HepG2 (cell line): ENCODE measurements around the gene ARL3. TPM values are rescaled to one million over a fixed set of nuclear protein-coding genes. Genes with fewer than 3 reads are reported as not detected.

Experiments used
- ATM ChIP-seq: fragments of 450-650 bp; IDR thresholded peaks from 2 replicates; pipeline ENCODE4 v1.7.1; 2017; ENCODE audit warnings: mild to moderate bottlenecking, borderline replicate concordance
- DNMT3B ChIP-seq: conservative IDR thresholded peaks from 2 replicates; pipeline ENCODE4 v1.6.1; 2016; ENCODE audit warnings: missing biosample characterization, control low read depth
- FOXC1 ChIP-seq: sonication (generic); formaldehyde crosslinking; IDR thresholded peaks from 2 replicates; pipeline ENCODE4 v1.8.0; 2022; ENCODE audit warnings: mild to moderate bottlenecking, missing genetic modification reagents, borderline replicate concordance
- HMGA1 ChIP-seq: sonication (generic); formaldehyde crosslinking; conservative IDR thresholded peaks from 2 replicates; pipeline ENCODE4 v1.4.0; 2020; ENCODE audit warnings: missing genetic modification reagents
- KDM5A ChIP-seq: fragments of 200-600 bp; sonication (generic); IDR thresholded peaks from 2 replicates; pipeline ENCODE4 v1.7.0; 2018; ENCODE audit warnings: antibody characterized with exemption, mild to moderate bottlenecking, low read length, borderline replicate concordance
- KLF9 ChIP-seq: IDR thresholded peaks from 2 replicates; pipeline ENCODE4 v1.6.1; 2016; ENCODE audit warnings: low read depth
- MTA1 ChIP-seq: sonication (generic); formaldehyde crosslinking; IDR thresholded peaks from 2 replicates; pipeline ENCODE4 v1.4.0; 2020; ENCODE audit warnings: missing genetic modification reagents, mild to moderate bottlenecking, borderline replicate concordance
- NCOA2 ChIP-seq: sonication (generic); formaldehyde crosslinking; IDR thresholded peaks from 2 replicates; pipeline ENCODE4 v1.8.0; 2022; ENCODE audit warnings: inconsistent platforms
- NCOA5 ChIP-seq: sonication (generic); formaldehyde crosslinking; IDR thresholded peaks from 2 replicates; pipeline ENCODE4 v1.4.0; 2020; ENCODE audit warnings: missing genetic modification reagents
- PHF20 ChIP-seq: sonication (generic); formaldehyde crosslinking; IDR thresholded peaks from 2 replicates; pipeline ENCODE4 v1.5.0; 2020; ENCODE audit warnings: mild to moderate bottlenecking, missing genetic modification reagents
- RXRB ChIP-seq: IDR thresholded peaks from 2 replicates; pipeline ENCODE4 v1.6.1; 2016; ENCODE audit warnings: borderline replicate concordance, missing genetic modification reagents, missing compliant biosample characterization
- SALL2 ChIP-seq: sonication (generic); formaldehyde crosslinking; IDR thresholded peaks from 2 replicates; pipeline ENCODE4 v1.8.1; 2023; ENCODE audit warnings: mild to moderate bottlenecking, missing genetic modification reagents, inconsistent platforms
- ZBTB8A ChIP-seq: sonication (generic); formaldehyde crosslinking; IDR thresholded peaks from 2 replicates; pipeline ENCODE4 v1.4.0; 2020; ENCODE audit warnings: mild to moderate bottlenecking, low read depth, missing genetic modification reagents, borderline replicate concordance
- ZFP36L2 ChIP-seq: sonication (generic); formaldehyde crosslinking; IDR thresholded peaks from 2 replicates; pipeline ENCODE4 v1.4.0; 2020; ENCODE audit warnings: missing genetic modification reagents
- ZNF552 ChIP-seq: sonication (generic); formaldehyde crosslinking; IDR thresholded peaks from 2 replicates; pipeline ENCODE4 v1.9.0; 2022; ENCODE audit warnings: missing genetic modification reagents, mild to moderate bottlenecking, borderline replicate concordance
- ZNF577 ChIP-seq: sonication (generic); formaldehyde crosslinking; IDR thresholded peaks from 2 replicates; pipeline ENCODE4 v1.4.0; 2020; ENCODE audit warnings: mild to moderate bottlenecking, low read depth, missing genetic modification reagents, borderline replicate concordance
- ZNF747 ChIP-seq: sonication (generic); formaldehyde crosslinking; IDR thresholded peaks from 2 replicates; pipeline ENCODE4 v1.8.1; 2023; ENCODE audit warnings: missing genetic modification reagents, mild to moderate bottlenecking, borderline replicate concordance
- ZNF761 ChIP-seq: sonication (generic); formaldehyde crosslinking; conservative IDR thresholded peaks from 2 replicates; pipeline ENCODE4 v1.4.0; 2020; ENCODE audit warnings: mild to moderate bottlenecking, missing genetic modification reagents
- polyA plus RNA-seq, 8 experiments: library from polyadenylated mRNA; depleted of rRNA in 3 of 8; stranded (reverse) in 7 of 8; unstranded in 1 of 8; fragments of >200 nt; fragmentation: Illumina TruSeq in 4 of 8; extraction: Trizol in 4 of 8; gene quantifications; 2 replicates each; pipeline versions ENCODE4 v1.2.1 to v1.2.3, GENCODE V29; 2011 to 2016; ENCODE audit warnings: low read depth in 4 of 8, missing spikeins in 1 of 8, mixed read lengths in 1 of 8; ENCODE audit not compliant: insufficient read depth in 1 of 8
- total RNA-seq, 5 experiments: library from RNA; depleted of rRNA; stranded (reverse); fragments of >200 nt; fragmentation: Illumina TruSeq; extraction: Trizol; gene quantifications; 2 replicates each; pipeline ENCODE4 v1.2.3, GENCODE V29; 2016; ENCODE audit warnings: low read depth in 1 of 5
- TF ChIP-seq, protein P1 (sequence below): sonication (generic); formaldehyde crosslinking; IDR thresholded peaks from 2 replicates; pipeline ENCODE4 v1.4.0; 2020; ENCODE audit warnings: missing genetic modification reagents, low read depth, mild to moderate bottlenecking, borderline replicate concordance
- TF ChIP-seq, protein P2 (sequence below): sonication (generic); formaldehyde crosslinking; IDR thresholded peaks from 2 replicates; pipeline ENCODE4 v1.8.0; 2022; ENCODE audit warnings: mild to moderate bottlenecking, missing genetic modification reagents, borderline replicate concordance
- TF ChIP-seq, protein P3 (sequence below): sonication (generic); formaldehyde crosslinking; IDR thresholded peaks from 2 replicates; pipeline ENCODE4 v1.5.0; 2020; ENCODE audit warnings: mild to moderate bottlenecking, missing genetic modification reagents, borderline replicate concordance
- TF ChIP-seq, protein P4 (sequence below): sonication (generic); formaldehyde crosslinking; IDR thresholded peaks from 2 replicates; pipeline ENCODE4 v1.5.0; 2020; ENCODE audit warnings: missing genetic modification reagents, mild to moderate bottlenecking, borderline replicate concordance
- TF ChIP-seq, protein P5 (sequence below): sonication (generic); formaldehyde crosslinking; IDR thresholded peaks from 2 replicates; pipeline ENCODE4 v1.8.1; 2023; ENCODE audit warnings: mild to moderate bottlenecking, missing genetic modification reagents, borderline replicate concordance
- TF ChIP-seq, protein P6 (sequence below): sonication (generic); formaldehyde crosslinking; IDR thresholded peaks from 2 replicates; pipeline ENCODE4 v1.4.0; 2020; ENCODE audit warnings: mild to moderate bottlenecking, missing genetic modification reagents

Gene ARL3
- total and polyA plus RNA-seq, 2 of the 13 experiments (the other 11 are each of a cell fraction or from before 2014, with no cell fraction given) = 5.2 to 6.6 TPM

DNA sequence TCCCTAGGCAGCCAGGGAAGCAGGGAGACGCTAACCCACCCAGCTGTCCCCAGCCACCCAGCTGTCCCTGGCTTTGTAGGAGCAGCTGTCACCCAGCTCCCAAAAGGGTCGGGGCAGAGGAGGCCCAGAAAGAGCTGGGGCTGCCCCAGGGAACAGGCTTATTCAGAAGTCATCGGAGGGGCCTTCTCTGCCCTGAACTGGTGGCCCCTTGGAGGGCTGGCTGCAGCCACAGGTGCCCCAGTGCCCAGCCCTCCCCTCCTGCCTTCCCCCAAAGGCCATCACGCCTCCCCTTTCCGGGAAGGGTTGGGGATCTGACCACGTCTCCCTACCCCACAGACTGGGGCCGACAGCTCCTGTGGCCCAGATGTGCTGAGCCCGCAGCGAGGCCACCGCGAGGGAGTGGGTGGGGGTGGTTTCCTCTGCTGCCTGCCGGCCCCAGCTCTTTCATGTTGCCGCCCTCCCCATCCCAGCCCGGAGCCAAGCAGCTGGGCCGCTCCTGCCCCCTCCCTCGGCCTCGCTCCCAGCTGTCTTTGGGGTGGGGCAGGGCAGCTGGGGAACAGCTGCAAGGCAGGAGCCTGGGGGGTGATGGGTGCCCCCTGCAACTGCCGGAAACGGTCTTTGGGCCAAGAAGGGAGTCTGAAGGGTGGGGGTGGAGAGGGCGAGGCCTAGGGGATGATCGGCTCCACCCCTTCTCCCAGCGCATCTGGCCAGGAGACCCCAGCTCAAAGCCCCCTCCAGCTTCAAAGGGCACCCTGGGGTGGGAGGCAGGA, 53.1 kb downstream of the ARL3 start (continued):
- TF ChIP-seq KLF9 (CRISPR knock-in tag) (0 out of 2 replicates have a peak, but pooled peaks have one; percentile 50), FOXC1 (CRISPR knock-in tag) (no peak; the same call in 1 of the 2 replicates), MTA1 (CRISPR knock-in tag) (peak; percentile 89; the same call in 1 of the 2 replicates), DNMT3B (CRISPR knock-in tag) (no peak), ZNF552 (CRISPR knock-in tag) (no peak; the same call in 1 of the 2 replicates), ZFP36L2 (no peak), ZNF747 (CRISPR knock-in tag) (no peak), PHF20 (CRISPR knock-in tag) (no peak), ATM (no peak), SALL2 (CRISPR knock-in tag) (no peak), HMGA1 (CRISPR knock-in tag) (no peak), RXRB (CRISPR knock-in tag) (peak; percentile 58; the same call in 1 of the 2 replicates), NCOA2 (CRISPR knock-in tag) (peak; percentile 68), ZNF577 (CRISPR knock-in tag) (no peak), ZNF761 (CRISPR knock-in tag) (0 out of 2 replicates have a peak, but pooled peaks have one; percentile 62), KDM5A (no peak), ZBTB8A (CRISPR knock-in tag) (no peak), NCOA5 (CRISPR knock-in tag) (no peak)
- TF ChIP-seq, protein P1, sequence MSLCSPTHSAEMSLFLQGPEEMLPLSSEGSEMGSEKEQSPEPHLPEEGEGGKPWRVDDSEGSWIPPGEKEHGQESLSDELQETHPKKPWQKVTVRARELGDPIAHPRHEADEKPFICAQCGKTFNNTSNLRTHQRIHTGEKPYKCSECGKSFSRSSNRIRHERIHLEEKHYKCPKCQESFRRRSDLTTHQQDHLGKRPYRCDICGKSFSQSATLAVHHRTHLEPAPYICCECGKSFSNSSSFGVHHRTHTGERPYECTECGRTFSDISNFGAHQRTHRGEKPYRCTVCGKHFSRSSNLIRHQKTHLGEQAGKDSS (CRISPR knock-in tag) = peak; percentile 75; the same call in 1 of the 2 replicates
- TF ChIP-seq, protein P2, sequence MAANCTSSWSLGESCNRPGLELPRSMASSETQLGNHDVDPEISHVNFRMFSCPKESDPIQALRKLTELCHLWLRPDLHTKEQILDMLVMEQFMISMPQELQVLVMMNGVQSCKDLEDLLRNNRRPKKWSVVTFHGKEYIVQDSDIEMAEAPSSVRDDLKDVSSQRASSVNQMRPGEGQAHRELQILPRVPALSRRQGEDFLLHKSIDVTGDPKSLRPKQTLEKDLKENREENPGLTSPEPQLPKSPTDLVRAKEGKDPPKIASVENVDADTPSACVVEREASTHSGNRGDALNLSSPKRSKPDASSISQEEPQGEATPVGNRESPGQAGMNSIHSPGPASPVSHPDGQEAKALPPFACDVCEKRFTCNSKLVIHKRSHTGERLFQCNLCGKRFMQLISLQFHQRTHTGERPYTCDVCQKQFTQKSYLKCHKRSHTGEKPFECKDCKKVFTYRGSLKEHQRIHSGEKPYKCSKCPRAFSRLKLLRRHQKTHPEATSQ (CRISPR knock-in tag) = peak; percentile 81; the same call in 1 of the 2 replicates
- TF ChIP-seq, protein P3, sequence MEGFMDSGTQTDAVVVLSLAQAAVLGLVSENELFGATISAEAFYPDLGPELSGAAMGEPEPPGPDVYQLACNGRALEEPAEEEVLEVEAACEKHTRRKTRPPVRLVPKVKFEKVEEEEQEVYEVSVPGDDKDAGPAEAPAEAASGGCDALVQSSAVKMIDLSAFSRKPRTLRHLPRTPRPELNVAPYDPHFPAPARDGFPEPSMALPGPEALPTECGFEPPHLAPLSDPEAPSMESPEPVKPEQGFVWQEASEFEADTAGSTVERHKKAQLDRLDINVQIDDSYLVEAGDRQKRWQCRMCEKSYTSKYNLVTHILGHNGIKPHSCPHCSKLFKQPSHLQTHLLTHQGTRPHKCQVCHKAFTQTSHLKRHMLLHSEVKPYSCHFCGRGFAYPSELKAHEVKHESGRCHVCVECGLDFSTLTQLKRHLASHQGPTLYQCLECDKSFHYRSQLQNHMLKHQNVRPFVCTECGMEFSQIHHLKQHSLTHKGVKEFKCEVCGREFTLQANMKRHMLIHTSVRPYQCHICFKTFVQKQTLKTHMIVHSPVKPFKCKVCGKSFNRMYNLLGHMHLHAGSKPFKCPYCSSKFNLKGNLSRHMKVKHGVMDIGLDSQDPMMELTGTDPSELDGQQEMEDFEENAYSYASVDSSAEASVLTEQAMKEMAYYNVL (CRISPR knock-in tag) = peak; percentile 71; the same call in 1 of the 2 replicates
- TF ChIP-seq, protein P4, sequence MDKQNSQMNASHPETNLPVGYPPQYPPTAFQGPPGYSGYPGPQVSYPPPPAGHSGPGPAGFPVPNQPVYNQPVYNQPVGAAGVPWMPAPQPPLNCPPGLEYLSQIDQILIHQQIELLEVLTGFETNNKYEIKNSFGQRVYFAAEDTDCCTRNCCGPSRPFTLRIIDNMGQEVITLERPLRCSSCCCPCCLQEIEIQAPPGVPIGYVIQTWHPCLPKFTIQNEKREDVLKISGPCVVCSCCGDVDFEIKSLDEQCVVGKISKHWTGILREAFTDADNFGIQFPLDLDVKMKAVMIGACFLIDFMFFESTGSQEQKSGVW (CRISPR knock-in tag) = no peak
- TF ChIP-seq, protein P5, sequence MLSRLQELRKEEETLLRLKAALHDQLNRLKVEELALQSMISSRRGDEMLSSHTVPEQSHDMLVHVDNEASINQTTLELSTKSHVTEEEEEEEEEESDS (CRISPR knock-in tag) = no peak
- TF ChIP-seq, protein P6, sequence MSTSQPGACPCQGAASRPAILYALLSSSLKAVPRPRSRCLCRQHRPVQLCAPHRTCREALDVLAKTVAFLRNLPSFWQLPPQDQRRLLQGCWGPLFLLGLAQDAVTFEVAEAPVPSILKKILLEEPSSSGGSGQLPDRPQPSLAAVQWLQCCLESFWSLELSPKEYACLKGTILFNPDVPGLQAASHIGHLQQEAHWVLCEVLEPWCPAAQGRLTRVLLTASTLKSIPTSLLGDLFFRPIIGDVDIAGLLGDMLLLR (CRISPR knock-in tag) = no peak
